ENCODE results near the gene COL9A3.

The COL9A3 gene

DNA sequence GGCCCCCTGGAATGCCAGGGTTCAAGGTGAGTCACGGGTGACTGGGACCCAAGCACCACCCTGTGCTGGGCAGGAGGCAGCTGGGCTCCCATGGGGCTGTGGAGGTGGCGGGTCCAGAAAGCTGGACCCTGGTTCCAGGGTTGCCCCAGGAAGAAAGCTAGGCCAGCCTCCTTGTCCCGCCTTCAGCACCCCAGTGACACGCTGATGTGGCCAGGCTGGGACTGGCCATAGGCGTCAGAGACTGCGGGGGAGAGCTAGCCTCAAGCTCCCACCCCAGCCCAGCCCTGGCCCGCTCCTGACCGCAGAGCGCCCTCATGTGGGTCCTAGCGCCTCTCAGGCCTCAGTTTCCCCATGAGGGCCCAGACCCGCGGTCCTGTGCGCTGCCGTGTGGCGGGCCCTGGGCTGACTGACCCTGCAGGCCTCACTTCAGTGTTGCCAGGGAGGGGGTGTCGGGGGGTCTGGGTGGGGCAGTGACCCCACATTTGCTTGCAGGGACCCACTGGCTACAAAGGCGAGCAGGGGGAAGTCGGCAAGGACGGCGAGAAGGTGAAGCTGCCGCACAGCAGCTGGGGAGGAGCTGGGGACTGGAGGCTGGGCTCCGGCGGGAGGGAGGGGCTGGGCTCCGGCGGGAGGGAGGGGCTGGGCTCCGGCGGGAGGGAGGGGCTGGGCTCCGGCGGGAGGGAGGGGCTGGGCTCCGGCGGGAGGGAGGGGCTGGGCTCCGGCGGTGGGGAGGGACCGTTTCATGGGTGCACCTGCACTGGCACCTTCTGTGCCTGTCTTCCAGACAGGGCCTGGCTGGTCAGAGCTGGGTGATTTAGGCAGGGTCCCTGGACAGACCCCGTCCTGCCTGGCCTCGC is 7.9 kb downstream of the COL9A3 start:
- no peak for DNase-seq

- no peak for DNase-seq
Observed at GRCh38 chr20:62825333-62825985, 8.6 kb downstream of the COL9A3 start.

DNA sequence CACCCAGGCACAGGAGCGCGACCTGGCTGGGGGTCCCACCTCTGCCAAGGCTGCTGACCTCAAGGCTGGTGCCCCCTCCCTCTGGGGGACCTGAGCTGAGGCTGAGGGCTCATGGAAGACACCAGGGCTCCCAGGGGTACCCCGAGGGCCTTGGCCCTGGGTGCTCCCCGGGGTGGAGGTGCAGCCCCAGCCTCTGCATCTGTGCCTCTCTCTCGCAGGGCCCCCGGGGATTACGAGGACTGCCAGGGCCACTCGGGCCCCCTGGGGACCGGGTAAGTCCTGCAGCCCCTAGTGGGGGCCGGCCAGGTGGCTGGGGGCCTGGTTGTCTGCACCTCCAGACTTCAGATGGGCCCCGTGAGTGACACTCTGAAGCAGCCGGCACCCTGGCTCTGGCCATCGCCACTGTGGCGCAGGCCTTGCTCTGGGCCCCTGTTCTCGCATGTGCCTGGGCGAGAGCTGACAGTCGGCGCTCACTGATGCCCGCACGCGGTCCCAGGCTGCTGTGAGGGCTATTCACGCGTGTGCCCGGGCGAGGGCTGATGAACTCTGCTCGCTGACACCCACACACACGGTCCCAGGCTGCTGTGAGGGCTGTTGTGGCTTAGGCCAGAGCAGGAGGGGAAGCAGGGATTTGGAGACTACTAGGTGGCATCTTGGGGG is 9.3 kb downstream of the COL9A3 start:
- no peak for DNase-seq

DNA sequence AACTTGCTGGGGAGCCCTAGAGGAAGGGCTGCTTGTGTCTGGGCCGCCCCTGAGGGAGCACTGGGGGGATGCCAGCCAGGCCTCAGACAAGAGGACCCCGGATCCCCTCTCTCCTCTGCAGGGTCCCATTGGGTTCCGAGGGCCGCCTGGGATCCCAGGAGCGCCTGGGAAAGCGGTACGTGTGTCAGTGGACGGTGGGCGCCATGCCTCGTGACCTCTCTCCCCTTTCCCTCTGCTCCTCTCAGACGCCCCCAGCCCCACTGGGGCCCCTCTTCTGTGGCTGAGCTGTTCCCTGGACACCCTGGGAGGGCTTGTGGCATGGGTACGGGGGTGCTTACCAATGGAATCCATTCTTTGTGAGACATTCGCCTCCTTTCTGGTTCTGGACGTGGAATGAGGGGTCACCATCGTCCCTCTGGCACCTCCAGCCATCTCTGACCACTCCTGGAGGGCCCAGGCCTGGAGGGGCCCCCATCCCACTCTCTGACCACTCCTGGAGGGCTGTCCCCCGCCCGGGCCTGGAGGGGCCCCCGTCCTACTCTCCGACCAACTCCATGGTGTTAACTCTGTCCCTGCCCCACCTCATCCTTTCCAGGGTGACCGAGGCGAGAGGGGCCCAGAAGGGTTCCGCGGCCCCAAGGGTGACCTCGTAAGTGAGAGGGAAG is 9.9 kb downstream of the COL9A3 start:
- no peak for DNase-seq

DNA sequence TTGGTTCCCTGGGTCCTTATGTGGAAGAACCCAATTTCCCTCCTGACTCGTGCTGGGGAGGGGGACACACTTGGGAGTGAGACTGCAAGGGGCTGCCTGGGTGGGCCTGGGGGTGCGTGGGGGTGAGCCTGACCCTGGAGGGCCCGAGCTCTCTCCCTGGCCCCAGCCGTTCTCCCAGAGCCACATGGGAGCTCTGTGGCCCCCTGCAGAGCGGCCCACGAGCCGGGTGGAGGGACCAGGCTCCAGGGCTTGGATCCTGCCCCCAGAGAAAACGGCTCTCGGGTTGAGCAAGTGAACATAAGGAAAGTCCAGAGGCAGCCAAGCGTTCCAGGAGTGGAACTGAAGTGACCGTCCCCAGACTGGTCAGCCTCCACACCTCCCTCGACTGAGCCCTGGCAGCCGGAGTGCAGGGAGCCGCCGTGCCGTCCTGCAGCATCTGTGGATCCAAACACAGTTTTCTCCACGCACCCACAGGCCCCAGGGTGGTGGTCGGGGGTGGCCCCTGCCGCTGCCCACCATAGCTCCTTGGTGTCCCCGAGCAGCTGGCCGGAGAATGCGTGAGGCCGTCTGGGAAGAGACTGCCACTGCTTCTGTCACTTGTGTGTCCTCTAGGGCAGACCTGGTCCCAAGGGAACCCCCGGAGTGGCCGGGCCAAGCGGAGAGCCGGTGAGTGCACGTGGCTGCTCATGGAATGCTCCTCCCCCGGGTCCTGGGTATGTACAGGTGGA is 10.6 kb downstream of the COL9A3 start:
- DNase-seq, result no peak

- DNase-seq, result no peak
Observed at GRCh38 chr20:62828051-62828450, 11.2 kb downstream of the COL9A3 start.

DNA sequence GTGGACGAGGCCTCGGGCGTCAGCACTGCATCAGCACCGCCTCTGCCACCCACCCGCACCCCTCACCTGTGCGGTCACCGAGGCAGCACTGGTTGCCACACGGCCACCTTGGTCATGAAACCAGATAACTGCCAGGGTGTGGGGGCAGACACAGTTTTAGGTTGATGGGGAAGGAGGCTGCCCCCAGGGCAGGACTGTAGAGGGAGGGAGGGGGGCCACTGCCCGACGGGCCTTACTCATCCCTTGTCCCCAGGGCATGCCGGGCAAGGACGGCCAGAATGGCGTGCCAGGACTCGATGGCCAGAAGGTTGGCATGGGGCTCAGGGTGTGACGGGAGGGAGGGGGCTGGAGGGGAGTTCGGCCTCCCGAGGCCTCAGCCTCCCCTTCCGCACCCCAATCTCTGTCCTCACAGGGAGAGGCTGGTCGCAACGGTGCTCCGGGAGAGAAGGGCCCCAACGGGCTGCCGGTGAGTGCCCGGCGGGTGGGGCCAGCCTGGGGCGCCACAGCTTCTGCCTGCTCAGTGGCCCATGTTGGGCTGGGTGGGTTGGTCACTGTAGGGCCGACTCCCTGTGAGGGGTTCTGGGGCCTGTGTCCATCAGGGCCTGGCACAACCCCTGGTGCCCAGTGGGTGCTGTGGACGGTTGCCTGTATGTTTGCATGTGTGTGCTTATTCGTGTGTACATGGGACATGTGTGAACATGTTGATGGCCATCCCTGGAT is 11.8 kb downstream of the COL9A3 start:
- no peak for DNase-seq

DNA sequence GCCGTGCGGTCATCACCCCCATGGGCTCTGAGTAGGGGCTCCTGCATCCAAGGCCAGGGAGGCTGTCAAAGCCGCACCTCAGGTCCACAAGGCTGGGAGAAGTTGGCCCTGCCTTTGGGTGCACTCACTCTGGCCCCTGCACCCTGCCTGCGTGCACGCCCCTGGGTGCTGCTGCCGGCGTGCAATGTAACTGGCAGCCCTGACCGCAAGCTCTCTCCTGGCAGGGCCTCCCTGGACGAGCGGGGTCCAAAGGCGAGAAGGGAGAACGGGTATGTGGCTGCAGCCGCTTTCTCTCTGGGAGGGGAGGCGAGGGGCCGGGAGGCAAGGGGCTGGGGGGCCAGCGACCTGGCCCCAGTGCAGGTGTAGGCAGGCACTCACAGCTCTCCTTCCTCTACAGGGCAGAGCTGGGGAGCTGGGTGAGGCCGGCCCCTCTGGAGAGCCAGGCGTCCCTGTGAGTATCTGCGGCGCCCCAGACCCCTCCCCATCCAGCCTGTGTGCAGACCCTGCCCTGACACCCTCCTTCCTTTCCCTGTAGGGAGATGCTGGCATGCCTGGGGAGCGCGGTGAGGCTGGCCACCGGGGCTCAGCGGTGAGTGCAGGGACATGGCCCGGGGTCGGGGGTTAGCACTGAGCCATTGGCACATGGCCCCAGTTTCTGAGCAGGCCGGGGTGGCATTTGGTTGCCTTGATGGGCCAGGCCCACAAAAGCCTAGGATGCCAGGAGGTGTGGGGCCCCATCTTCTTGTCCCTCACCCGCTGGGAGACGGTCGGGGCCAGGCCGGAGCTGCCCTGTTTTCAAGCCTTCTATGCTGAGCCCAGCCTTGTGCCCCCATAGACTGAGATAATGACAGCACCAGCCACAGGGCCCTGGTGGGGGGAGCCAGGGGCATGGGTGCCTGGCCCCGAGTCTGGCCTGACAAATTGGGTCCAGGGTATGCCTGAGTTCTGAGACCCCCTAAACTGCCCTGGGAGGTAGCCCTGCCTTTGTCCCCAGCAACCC is 12.7 kb downstream of the COL9A3 start:
- no peak for DNase-seq

DNA sequence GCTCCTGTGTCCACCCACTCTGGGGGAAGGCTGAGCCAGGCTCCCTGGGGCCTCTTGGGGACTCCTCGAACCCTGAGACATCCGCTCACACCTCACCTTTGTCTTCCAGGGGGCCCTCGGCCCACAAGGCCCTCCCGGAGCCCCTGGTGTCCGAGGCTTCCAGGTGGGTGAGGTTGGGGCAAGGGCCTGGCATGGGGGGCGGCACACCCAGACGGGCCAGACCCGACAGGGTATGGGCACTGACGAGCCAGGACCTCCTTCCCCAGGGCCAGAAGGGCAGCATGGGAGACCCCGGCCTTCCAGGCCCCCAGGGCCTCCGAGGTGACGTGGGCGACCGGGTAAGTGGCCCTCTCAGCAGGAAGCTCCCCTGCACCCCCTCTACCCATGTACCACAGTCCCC is 13.4 kb downstream of the COL9A3 start:
- DNase-seq, result no peak

DNA sequence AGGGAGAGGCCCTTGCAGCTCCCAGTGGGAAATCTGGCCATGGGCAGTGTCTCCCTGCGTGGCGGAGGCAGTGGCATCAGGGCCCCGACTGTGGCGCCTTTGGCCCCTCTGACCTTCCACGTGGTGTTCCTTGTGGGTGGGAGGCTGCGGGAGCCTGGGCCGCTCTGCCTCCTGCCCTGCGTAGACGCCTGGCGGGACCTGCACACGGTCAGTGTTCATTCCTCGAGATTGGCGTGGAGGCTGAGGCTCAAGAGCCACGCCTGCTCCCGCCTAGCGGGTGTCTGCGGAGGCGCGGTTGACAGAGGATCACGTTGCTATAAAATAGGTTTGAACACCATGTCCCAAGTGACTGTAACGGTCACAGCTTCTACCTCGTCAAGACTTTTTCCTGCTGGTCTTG is 14.0 kb downstream of the COL9A3 start:
- DNase-seq, result no peak

GRCh38 chr20:62831361-62831788 is 14.5 kb downstream of the COL9A3 start:
- DNase-seq, result no peak

- no peak for DNase-seq
Observed at GRCh38 chr20:62831854-62832211, 15.0 kb downstream of the COL9A3 start.

DNA sequence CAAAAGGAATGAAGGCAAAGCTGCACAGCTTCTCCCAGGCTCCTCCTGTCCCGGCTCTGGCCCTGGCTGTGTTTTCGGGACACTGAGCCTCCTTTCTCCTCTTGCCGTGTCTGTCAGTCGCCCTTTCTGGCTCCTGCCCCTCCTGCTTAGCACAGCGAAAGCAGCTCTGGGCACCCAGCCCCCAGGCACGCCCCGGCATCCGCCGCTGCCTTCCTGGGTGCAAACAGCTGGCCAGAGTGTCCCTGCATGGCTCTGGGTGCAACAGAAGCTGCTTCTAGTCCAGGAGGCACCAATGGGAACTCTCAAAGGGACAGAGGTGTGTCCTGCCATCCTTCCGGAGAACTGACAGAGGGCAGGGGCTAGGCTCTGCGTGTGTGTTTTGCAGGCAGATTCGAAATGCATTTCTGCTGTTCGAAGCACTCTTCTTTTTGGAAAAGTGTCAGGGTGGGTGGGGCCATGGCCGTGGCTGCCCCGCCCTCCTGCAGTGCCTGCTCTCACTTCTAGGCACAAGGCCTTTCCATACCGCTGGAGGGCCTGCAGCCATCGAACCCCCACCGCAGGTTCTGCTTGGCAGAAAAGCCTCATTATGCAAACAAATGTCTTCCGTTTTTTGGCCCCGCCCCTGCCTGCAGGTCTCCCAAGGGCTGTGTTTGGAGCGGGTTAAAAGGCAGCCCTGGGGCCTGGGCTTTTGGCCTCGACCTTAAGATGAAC is 15.5 kb downstream of the COL9A3 start:
- DNase-seq, result no peak

GRCh38 chr20:62832951-62833391 is 16.1 kb downstream of the COL9A3 start:
- no peak for DNase-seq

GRCh38 chr20:62834967-62835730 is 18.3 kb downstream of the COL9A3 start:
- no peak for DNase-seq

DNA sequence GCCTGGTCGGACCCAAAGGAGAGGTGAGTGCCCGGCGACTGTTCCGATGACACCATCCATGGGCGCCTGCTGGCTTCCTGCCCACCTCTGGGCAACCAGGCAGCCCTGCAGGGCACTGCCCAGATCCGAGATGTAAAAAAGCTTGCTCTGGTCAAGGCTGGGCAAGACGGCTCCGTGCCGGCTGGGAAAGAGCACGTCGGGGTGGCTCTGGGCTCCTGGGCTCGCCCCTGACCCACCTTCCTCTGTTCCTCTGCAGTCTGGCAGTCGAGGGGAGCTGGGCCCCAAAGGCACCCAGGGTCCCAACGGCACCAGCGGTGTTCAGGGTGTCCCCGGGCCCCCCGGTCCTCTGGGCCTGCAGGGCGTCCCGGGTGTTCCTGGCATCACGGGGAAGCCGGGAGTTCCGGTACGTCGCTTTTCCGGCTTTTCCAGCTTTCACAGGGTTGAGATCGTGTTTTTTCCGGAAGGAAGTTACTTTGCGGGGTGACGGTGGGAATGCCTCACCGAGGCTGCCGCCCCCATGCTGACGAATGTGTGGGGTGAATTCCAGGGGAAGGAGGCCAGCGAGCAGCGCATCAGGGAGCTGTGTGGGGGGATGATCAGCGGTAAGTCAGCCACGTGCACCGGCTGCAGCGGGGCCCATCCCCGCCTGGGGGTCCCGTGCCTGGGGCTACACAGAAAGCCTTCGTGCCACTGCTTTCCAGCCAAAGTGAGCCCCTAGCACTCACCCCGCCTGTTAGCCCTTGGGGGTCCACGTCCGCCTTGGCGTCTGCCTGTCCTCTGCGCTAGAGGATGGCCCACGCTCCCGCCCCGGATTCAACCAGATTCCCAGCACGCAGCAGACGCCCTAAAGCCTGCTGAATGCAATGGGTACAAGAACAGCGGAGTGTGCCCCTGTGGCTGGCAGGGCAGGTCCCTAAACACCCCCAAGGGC is 19.3 kb downstream of the COL9A3 start:
- no peak for DNase-seq

GRCh38 chr20:62836967-62837490 is 20.2 kb downstream of the COL9A3 start:
- no peak for DNase-seq

DNA sequence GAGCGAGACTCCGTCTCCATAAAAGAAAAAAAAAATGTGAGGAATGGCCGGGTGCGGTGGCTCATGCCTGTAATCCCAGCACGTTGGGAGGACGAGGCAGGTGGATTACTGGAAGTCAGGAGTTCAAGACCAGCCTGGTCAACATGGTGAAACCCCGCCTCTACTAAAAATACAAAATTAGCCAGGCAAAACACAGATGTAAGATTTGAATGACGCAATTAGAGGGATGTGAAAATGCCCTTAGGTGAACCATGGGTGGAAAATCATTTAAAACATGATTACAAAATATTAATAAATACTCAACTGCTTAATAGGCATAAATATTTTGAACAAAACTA is 20.9 kb downstream of the COL9A3 start:
- DNase-seq, result no peak
